ENCODE results near the gene CACNA1C.

Gene CACNA1C

DNA sequence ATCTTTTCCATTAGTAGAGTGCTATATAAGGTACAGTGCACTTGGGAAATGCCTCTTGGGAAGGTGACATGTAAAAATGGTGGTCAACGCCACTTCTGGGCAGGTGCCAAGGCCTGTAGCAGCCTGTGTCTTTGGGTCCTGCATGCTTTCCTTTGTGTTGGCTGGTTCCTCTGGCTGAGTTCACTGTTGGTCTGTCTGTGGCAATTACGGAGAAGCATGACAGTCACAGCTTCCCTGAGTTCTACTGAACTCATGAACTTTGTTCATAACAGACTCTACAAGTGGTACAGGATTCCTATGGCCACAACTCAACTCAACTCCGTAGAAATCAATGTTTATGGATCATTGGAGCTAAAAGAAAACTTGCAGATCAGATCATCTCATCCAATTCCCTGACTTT, 98.0 kb downstream of the CACNA1C start:
- Histone ChIP-seq H3K9me3 (ENCODE audit: control insufficient read depth in 2 of 2, low read length in 2 of 2) (no peaks in the 10 kb centered on the region), H3K36me3 (ENCODE audit: control insufficient read depth in 2 of 2, insufficient read depth in 2 of 2, low read length in 2 of 2) (no peaks in the 10 kb centered on the region), H3K4me3 (ENCODE audit: low read length in 2 of 2) (no peak overlapping the region), H3K9ac (ENCODE audit: low read depth in 1 of 2, low read length in 2 of 2) (no peak overlapping the region), H3K4me1 (ENCODE audit: control insufficient read depth in 2 of 2, insufficient read depth in 2 of 2, low read length in 2 of 2) (no peaks in the 10 kb centered on the region), H3K27me3 (ENCODE audit: control insufficient read depth in 2 of 2, insufficient read depth in 2 of 2, low read length in 2 of 2) (no peaks in the 10 kb centered on the region), H3K27ac (ENCODE audit: low read depth in 2 of 2, low read length in 2 of 2) (no peak overlapping the region)

DNA sequence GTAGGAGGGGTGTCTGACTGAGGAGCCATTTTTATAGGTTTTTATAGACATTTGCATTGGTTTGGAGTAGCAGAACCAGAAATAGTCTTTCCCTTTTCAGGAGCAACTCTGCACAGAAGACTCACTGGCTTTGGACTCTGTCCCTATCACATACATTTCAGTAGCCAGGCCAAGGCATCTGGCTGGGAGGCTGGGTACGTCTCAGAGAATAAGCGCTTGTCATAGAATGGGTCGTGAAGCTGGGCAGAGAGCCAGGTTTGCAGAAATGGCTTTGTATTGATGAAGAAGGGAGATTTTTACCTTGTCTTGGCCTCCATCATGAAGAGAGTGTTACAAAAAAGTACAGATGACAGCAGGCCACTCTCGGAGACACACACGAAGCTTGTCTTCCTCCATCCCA, 98.6 kb downstream of the CACNA1C start:
- Histone ChIP-seq H3K4me3 (ENCODE audit: low read length in 2 of 2) (no peak overlapping the region), H3K9me3 (ENCODE audit: control insufficient read depth in 2 of 2, low read length in 2 of 2) (no peaks in the 10 kb centered on the region), H3K36me3 (ENCODE audit: control insufficient read depth in 2 of 2, insufficient read depth in 2 of 2, low read length in 2 of 2) (no peaks in the 10 kb centered on the region), H3K9ac (ENCODE audit: low read depth in 1 of 2, low read length in 2 of 2) (no peak overlapping the region), H3K27me3 (ENCODE audit: control insufficient read depth in 2 of 2, insufficient read depth in 2 of 2, low read length in 2 of 2) (no peaks in the 10 kb centered on the region), H3K27ac (ENCODE audit: low read depth in 2 of 2, low read length in 2 of 2) (no peak overlapping the region), H3K4me1 (ENCODE audit: control insufficient read depth in 2 of 2, insufficient read depth in 2 of 2, low read length in 2 of 2) (no peaks in the 10 kb centered on the region)

DNA sequence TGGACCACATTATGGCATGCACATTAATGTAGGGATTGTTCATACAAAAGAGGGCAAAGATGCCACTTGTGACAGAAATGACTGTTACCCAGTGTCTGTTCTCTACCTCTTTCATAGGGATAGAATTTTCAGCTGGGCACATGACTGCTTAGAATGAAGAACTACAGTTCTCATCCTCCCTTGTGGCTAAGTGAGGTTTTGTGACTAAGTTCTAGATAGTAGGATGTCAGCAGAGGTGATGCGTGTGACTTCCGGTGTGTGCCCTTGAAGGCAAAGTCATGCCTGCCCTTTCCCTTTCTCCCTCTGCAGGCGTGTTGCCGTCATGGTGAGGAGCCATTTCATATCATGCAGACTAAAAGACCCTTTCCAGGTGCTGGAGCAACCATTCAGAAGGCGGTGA, 99.3 kb downstream of the CACNA1C start:
- Histone ChIP-seq H3K36me3 (ENCODE audit: control insufficient read depth in 2 of 2, insufficient read depth in 2 of 2, low read length in 2 of 2) (no peaks in the 10 kb centered on the region), H3K9me3 (ENCODE audit: control insufficient read depth in 2 of 2, low read length in 2 of 2) (no peaks in the 10 kb centered on the region), H3K9ac (ENCODE audit: low read depth in 1 of 2, low read length in 2 of 2) (no peak overlapping the region), H3K4me1 (ENCODE audit: control insufficient read depth in 2 of 2, insufficient read depth in 2 of 2, low read length in 2 of 2) (no peaks in the 10 kb centered on the region), H3K27me3 (ENCODE audit: control insufficient read depth in 2 of 2, insufficient read depth in 2 of 2, low read length in 2 of 2) (no peaks in the 10 kb centered on the region), H3K27ac (ENCODE audit: low read depth in 2 of 2, low read length in 2 of 2) (no peak overlapping the region), H3K4me3 (ENCODE audit: low read length in 2 of 2) (no peak overlapping the region)

DNA sequence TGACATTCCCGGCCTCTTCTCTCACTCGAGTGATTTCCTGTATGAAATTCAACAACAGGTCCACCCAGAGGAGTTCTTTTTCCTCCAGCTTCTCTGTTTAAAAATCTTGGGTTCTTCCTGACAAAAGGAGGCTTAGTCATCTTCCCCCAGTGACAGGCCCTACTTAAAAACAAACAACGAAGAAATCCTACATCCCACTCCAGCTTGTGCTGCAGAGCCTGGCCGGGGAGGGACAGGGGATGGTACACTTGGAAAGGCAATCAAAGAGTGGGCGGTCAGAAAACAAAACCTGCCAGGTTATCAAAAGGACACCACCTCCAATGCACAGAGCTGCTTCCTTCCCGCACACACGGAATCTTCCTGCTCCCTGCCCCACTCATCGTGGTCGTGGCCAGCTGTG, 101.3 kb downstream of the CACNA1C start:
- Histone ChIP-seq H3K9ac (ENCODE audit: low read depth in 1 of 2, low read length in 2 of 2) (no peak overlapping the region), H3K27me3 (ENCODE audit: control insufficient read depth in 2 of 2, insufficient read depth in 2 of 2, low read length in 2 of 2) (no peaks in the 10 kb centered on the region), H3K36me3 (ENCODE audit: control insufficient read depth in 2 of 2, insufficient read depth in 2 of 2, low read length in 2 of 2) (no peaks in the 10 kb centered on the region), H3K4me1 (ENCODE audit: control insufficient read depth in 2 of 2, insufficient read depth in 2 of 2, low read length in 2 of 2) (no peaks in the 10 kb centered on the region), H3K4me3 (ENCODE audit: low read length in 2 of 2) (no peak overlapping the region), H3K9me3 (ENCODE audit: control insufficient read depth in 2 of 2, low read length in 2 of 2) (no peaks in the 10 kb centered on the region), H3K27ac (ENCODE audit: low read depth in 2 of 2, low read length in 2 of 2) (no peak overlapping the region)

DNA sequence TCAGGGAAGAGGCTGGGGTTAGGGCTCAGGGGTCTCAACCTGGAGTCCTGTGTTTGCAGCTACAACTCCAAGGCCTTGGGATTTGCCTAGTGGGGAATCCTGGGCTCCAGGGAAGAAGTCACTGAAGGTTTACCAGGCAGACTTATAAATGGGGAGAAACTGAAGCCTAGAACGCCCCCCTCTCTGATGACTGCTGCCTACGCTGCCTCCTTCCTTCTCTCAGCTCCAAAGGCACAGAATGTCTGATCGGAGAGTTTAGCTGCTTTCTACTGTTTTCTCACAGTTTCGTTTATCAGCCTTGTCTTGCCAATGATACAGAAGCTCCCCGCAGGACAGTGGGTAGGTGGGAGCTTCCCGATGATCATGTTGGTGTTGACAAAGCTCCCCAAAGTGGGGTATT, 101.7 kb downstream of the CACNA1C start:
- Histone ChIP-seq H3K9me3 (ENCODE audit: control insufficient read depth in 2 of 2, low read length in 2 of 2) (no peaks in the 10 kb centered on the region), H3K36me3 (ENCODE audit: control insufficient read depth in 2 of 2, insufficient read depth in 2 of 2, low read length in 2 of 2) (no peaks in the 10 kb centered on the region), H3K27ac (ENCODE audit: low read depth in 2 of 2, low read length in 2 of 2) (no peak overlapping the region), H3K27me3 (ENCODE audit: control insufficient read depth in 2 of 2, insufficient read depth in 2 of 2, low read length in 2 of 2) (no peaks in the 10 kb centered on the region), H3K9ac (ENCODE audit: low read depth in 1 of 2, low read length in 2 of 2) (no peak overlapping the region), H3K4me1 (ENCODE audit: control insufficient read depth in 2 of 2, insufficient read depth in 2 of 2, low read length in 2 of 2) (no peaks in the 10 kb centered on the region), H3K4me3 (ENCODE audit: low read length in 2 of 2) (no peak overlapping the region)

DNA sequence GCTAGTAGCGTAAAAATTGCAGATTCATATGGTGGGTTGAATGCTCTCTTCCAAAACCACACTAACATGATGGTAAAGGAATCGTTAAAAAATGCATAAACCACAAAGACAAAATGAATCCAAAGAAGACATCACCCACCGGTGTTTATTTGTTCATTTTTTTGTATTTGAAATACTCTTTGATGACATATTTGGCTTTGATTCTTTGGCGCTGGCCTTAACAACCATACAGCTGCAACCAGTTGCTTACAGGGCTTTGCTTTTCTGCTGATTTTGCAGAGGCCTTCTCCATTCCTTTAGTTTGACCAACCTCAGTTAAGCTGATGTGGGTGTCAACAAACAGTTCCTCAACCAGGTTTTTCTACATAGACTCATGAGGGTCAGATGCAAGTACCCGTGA, 103.5 kb downstream of the CACNA1C start:
- no peak overlapping the region for H3K4me3 ChIP-seq (ENCODE audit: low read length in 2 of 2)
- no peaks in the 10 kb centered on the region for H3K4me1 ChIP-seq (ENCODE audit: control insufficient read depth in 2 of 2, insufficient read depth in 2 of 2, low read length in 2 of 2)
- H3K27ac ChIP-seq (ENCODE audit: low read depth in 2 of 2, low read length in 2 of 2), result no peak overlapping the region
- H3K27me3 ChIP-seq (ENCODE audit: control insufficient read depth in 2 of 2, insufficient read depth in 2 of 2, low read length in 2 of 2), result no peaks in the 10 kb centered on the region
- no peaks in the 10 kb centered on the region for H3K36me3 ChIP-seq (ENCODE audit: control insufficient read depth in 2 of 2, insufficient read depth in 2 of 2, low read length in 2 of 2)
- H3K9me3 ChIP-seq (ENCODE audit: control insufficient read depth in 2 of 2, low read length in 2 of 2), result no peaks in the 10 kb centered on the region
- H3K9ac ChIP-seq (ENCODE audit: low read depth in 1 of 2, low read length in 2 of 2), result no peak overlapping the region

DNA sequence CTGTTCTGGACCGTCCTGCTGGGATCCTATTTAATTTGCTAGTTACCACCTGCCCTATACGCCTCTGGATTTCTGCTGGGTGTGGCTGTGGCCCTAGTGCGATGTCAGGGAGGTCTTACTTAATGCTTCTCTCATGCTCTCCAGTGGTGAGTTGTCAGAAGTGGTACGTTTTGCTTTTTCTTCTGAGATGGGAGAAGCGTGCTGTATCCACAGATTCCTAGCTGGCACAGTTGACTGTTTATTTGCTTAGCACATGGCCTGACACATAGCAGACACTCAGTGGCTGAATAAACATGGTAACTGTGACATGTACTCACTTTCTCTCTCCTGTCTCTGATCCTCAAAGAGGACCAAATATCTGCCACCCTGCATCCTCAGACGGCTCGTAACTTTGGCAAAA, 107.3 kb downstream of the CACNA1C start:
- Histone ChIP-seq H3K36me3 (ENCODE audit: control insufficient read depth in 2 of 2, insufficient read depth in 2 of 2, low read length in 2 of 2) (no peaks in the 10 kb centered on the region), H3K4me1 (ENCODE audit: control insufficient read depth in 2 of 2, insufficient read depth in 2 of 2, low read length in 2 of 2) (peaks cover 10 to 11% of the 10 kb centered on the region in 2 donors), H3K27ac (ENCODE audit: low read depth in 2 of 2, low read length in 2 of 2) (no peak overlapping the region), H3K27me3 (ENCODE audit: control insufficient read depth in 2 of 2, insufficient read depth in 2 of 2, low read length in 2 of 2) (no peaks in the 10 kb centered on the region), H3K9ac (ENCODE audit: low read depth in 1 of 2, low read length in 2 of 2) (no peak overlapping the region), H3K4me3 (ENCODE audit: low read length in 2 of 2) (no peak overlapping the region), H3K9me3 (ENCODE audit: control insufficient read depth in 2 of 2, low read length in 2 of 2) (no peaks in the 10 kb centered on the region)

DNA sequence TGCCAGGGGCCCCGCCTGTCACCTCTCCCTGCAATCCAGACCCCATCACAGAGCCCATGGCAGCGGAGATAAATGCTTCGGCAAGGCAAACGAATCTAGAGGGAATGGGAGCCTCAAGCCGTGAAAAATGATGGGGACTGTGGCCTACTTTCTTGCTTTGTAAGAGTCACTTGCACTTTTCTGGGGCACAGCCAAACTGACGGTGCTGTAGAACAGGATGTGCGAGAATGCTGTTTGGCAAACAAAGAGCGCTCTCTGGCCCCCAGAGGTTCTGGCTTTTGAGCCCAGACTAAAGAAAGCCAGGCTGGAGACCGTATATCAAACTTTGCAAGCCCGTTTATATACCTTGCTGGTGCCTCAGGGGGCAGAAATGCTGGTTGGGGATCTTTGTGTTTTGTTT, 108.7 kb downstream of the CACNA1C start:
- Histone ChIP-seq H3K36me3 (ENCODE audit: control insufficient read depth in 2 of 2, insufficient read depth in 2 of 2, low read length in 2 of 2) (no peaks in the 10 kb centered on the region), H3K4me3 (ENCODE audit: low read length in 2 of 2) (no peak overlapping the region), H3K27ac (ENCODE audit: low read depth in 2 of 2, low read length in 2 of 2) (peak overlapping the region in 1 of 2 donors; percentile 12), H3K27me3 (ENCODE audit: control insufficient read depth in 2 of 2, insufficient read depth in 2 of 2, low read length in 2 of 2) (no peaks in the 10 kb centered on the region), H3K9ac (ENCODE audit: low read depth in 1 of 2, low read length in 2 of 2) (no peak overlapping the region), H3K4me1 (ENCODE audit: control insufficient read depth in 2 of 2, insufficient read depth in 2 of 2, low read length in 2 of 2) (peaks cover 10 to 11% of the 10 kb centered on the region in 2 donors), H3K9me3 (ENCODE audit: control insufficient read depth in 2 of 2, low read length in 2 of 2) (no peaks in the 10 kb centered on the region)

DNA sequence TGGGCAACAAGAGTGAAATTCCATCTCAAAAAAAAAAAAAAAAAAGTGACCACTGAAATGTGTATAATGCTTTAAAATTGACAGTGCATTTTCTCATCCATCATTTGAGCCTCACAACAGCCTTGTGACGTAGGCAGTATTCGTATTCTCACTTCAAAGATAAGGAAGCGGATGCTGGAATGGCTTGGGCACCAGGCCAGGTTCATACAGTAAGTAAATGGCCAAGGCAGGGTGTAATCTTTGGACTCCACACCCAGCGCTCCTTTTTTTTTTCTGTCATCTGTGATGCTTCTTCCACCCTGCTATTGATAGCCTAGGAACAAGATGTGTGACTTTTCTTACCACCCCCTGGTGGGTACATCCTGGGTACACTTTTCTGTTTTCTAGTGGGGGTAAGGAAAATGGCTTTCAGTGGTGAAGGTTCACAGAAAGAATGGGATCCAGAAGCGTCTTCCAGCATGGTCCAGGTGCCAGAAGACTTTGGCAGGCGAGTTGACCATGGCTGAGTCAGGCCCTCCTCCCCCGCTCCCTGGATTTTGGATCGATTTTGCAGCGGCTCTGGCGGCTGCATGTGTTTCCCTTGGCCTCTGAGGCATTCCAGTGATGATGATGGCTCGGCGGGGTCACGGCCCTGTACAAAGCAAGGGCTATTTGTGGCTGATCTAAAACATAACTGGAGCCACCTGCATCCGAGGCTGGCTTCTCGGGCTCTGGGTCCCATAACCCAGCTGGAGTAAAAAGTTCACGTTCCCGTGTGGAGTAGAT, 110.6 kb downstream of the CACNA1C start:
- Histone ChIP-seq H3K27ac (ENCODE audit: low read depth in 2 of 2, low read length in 2 of 2) (peak overlapping the region; percentile 78 to 79), H3K4me1 (ENCODE audit: control insufficient read depth in 2 of 2, insufficient read depth in 2 of 2, low read length in 2 of 2) (peaks cover 11 to 16% of the 10 kb centered on the region in 2 donors), H3K27me3 (ENCODE audit: control insufficient read depth in 2 of 2, insufficient read depth in 2 of 2, low read length in 2 of 2) (no peaks in the 10 kb centered on the region), H3K9ac (ENCODE audit: low read depth in 1 of 2, low read length in 2 of 2) (no peak overlapping the region), H3K4me3 (ENCODE audit: low read length in 2 of 2) (no peak overlapping the region), H3K36me3 (ENCODE audit: control insufficient read depth in 2 of 2, insufficient read depth in 2 of 2, low read length in 2 of 2) (no peaks in the 10 kb centered on the region), H3K9me3 (ENCODE audit: control insufficient read depth in 2 of 2, low read length in 2 of 2) (no peaks in the 10 kb centered on the region)

DNA sequence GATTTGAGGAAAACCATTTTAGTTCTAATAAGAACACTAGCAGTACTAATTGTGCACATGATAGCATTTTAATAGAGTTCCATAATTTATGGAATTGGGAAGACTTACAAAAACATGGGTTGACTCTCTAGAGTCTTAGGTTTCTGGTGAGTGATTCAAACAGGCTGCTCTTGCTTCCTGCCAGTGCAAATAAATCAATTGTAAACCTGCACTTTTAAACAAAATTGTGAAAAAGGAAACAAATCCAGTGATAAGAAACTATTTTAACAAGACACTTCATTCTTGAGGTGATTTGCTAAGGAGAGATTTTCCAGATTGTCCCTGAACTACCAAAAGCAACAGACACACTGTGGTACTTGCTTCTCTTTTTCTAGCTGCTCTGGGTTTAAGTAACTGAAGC, 112.2 kb downstream of the CACNA1C start:
- H3K36me3 ChIP-seq (ENCODE audit: control insufficient read depth in 2 of 2, insufficient read depth in 2 of 2, low read length in 2 of 2), result no peaks in the 10 kb centered on the region
- H3K9ac ChIP-seq (ENCODE audit: low read depth in 1 of 2, low read length in 2 of 2), result no peak overlapping the region
- no peaks in the 10 kb centered on the region for H3K27me3 ChIP-seq (ENCODE audit: control insufficient read depth in 2 of 2, insufficient read depth in 2 of 2, low read length in 2 of 2)
- no peaks in the 10 kb centered on the region for H3K9me3 ChIP-seq (ENCODE audit: control insufficient read depth in 2 of 2, low read length in 2 of 2)
- peaks cover 17 to 29% of the 10 kb centered on the region in 2 donors for H3K4me1 ChIP-seq (ENCODE audit: control insufficient read depth in 2 of 2, insufficient read depth in 2 of 2, low read length in 2 of 2)
- no peak overlapping the region for H3K27ac ChIP-seq (ENCODE audit: low read depth in 2 of 2, low read length in 2 of 2)
- H3K4me3 ChIP-seq (ENCODE audit: low read length in 2 of 2), result no peak overlapping the region
